SK-N-SH (cell line): ENCODE results near the gene SHROOM4. TPM values are rescaled to one million over a fixed set of nuclear protein-coding genes. Genes with fewer than 3 reads are reported as not detected.

Source experiments
- CTCF ChIA-PET: fragments of 300-600, 350-600 bp; formaldehyde crosslinking; extraction: SDS; loops from one replicate; lab custom pipeline; 2021; lab: Yijun Ruan, JAX
- POLR2A ChIA-PET: fragments of 350-600 bp; sonication (Branson Sonifier 250); formaldehyde crosslinking; extraction: SDS; loops from one replicate; lab custom pipeline; 2020; ENCODE audit warnings: antibody characterized with exemption, inconsistent platforms; lab: Yijun Ruan, JAX
- DNase-seq: peaks from one replicate; pipeline ENCODE4 v3.0.0; 2012
- H2AFZ ChIP-seq: fragments of 200-600 bp; sonication (generic); 2 replicates; pipeline ENCODE4 v1.8.1; 2016; ENCODE audit warnings: antibody characterized with exemption, mild to moderate bottlenecking, low read depth
- H3F3A ChIP-seq: fragments of 200-600 bp; sonication (generic); replicated peaks from 2 replicates; pipeline ENCODE3; 2016; ENCODE audit warnings: antibody characterized with exemption, mild to moderate bottlenecking; ENCODE audit not compliant: insufficient read depth
- H3K27ac ChIP-seq, 2 experiments: fragments of 200-500 bp in 1 of 2; fragments of 200-600 bp in 1 of 2; sonication (Bioruptor generic) in 1 of 2; sonication (generic), shearing (Covaris generic) in 1 of 2; 2 replicates each; pipeline versions ENCODE4 v1.5.1 to v1.6.1; 2014 to 2016; ENCODE audit warnings: low read depth in 2 of 2, inconsistent platforms in 1 of 2, low read length in 1 of 2, mild to moderate bottlenecking in 1 of 2, mixed read lengths in 1 of 2
- H3K27me3 ChIP-seq: fragments of 200-600 bp; sonication (generic), shearing (Covaris generic); 2 replicates; pipeline ENCODE4 v1.6.1; 2016; ENCODE audit warnings: mixed run types; ENCODE audit not compliant: insufficient read depth
- H3K36me3 ChIP-seq, 2 experiments: fragments of 200-500 bp in 1 of 2; fragments of 200-600 bp in 1 of 2; sonication (Bioruptor generic) in 1 of 2; sonication (generic) in 1 of 2; replicated peaks in 1 of 2; 2 replicates each; pipeline versions ENCODE3 to v1.5.1; 2014 to 2016; ENCODE audit warnings: low read length in 1 of 2, mild to moderate bottlenecking in 1 of 2; ENCODE audit not compliant: insufficient read depth in 2 of 2, control insufficient read depth in 1 of 2
- H3K4me1 ChIP-seq, 2 experiments: fragments of 200-500 bp in 1 of 2; fragments of 200-600 bp in 1 of 2; sonication (Bioruptor generic) in 1 of 2; sonication (generic), shearing (Covaris generic) in 1 of 2; 2 replicates each; pipeline versions ENCODE4 v1.5.1 to v1.6.1; 2014 to 2016; ENCODE audit warnings: low read depth in 1 of 2, low read length in 1 of 2, mixed run types in 1 of 2; ENCODE audit not compliant: insufficient read depth in 2 of 2, control insufficient read depth in 1 of 2
- H3K4me2 ChIP-seq: fragments of 200-600 bp; sonication (generic), shearing (Covaris generic); 2 replicates; pipeline ENCODE4 v1.6.1; 2017; ENCODE audit warnings: mixed run types
- H3K4me3 ChIP-seq, 2 experiments: fragments of 200-500 bp in 1 of 2; fragments of 200-600 bp in 1 of 2; sonication (Bioruptor generic) in 1 of 2; sonication (generic), shearing (Covaris generic) in 1 of 2; 2 replicates each; pipeline versions ENCODE4 v1.5.1 to v1.8.1; 2014 to 2016; ENCODE audit warnings: low read depth in 2 of 2, inconsistent platforms in 1 of 2, low read length in 1 of 2, mild to moderate bottlenecking in 1 of 2, mixed read lengths in 1 of 2, moderate library complexity in 1 of 2
- H3K79me2 ChIP-seq: fragments of 200-600 bp; sonication (generic); 2 replicates; pipeline ENCODE4 v1.8.1; 2017; ENCODE audit warnings: mild to moderate bottlenecking; ENCODE audit not compliant: insufficient read depth
- H3K9ac ChIP-seq: fragments of 200-600 bp; sonication (generic); 2 replicates; pipeline ENCODE4 v1.6.1; 2017; ENCODE audit warnings: mixed run types
- H3K9me2 ChIP-seq: fragments of 200-600 bp; sonication (generic); 2 replicates; pipeline ENCODE4 v1.6.1; 2017; ENCODE audit warnings: mixed run types
- H3K9me3 ChIP-seq: fragments of 200-600 bp; sonication (generic); 2 replicates; pipeline ENCODE4 v1.6.1; 2017; ENCODE audit warnings: mixed run types, mild to moderate bottlenecking, moderate library complexity
- H4K20me1 ChIP-seq: fragments of 200-600 bp; sonication (generic); 2 replicates; pipeline ENCODE4 v1.6.1; 2017; ENCODE audit warnings: mild to moderate bottlenecking, mixed run types; ENCODE audit not compliant: insufficient read depth
- ELF1 ChIP-seq: IDR thresholded peaks from 2 replicates; pipeline ENCODE4 v1.4.0; 2012
- EP300 ChIP-seq, 2 experiments: IDR thresholded peaks; 2 replicates each; pipeline versions ENCODE4 v1.4.0 to v1.6.1; 2012; ENCODE audit warnings: borderline replicate concordance in 1 of 2, low read depth in 1 of 2, low read length in 1 of 2
- EZH2phosphoT487 ChIP-seq: fragments of 200-600 bp; sonication (generic); IDR thresholded peaks from 2 replicates; pipeline ENCODE4 v1.6.1; 2017; ENCODE audit warnings: low read depth, mixed run types, mild to moderate bottlenecking, antibody characterized with exemption, moderate library complexity, borderline replicate concordance
- FOSL2 ChIP-seq: IDR thresholded peaks from 2 replicates; pipeline ENCODE4 v1.4.0; 2012; ENCODE audit warnings: low read depth, mild to moderate bottlenecking, moderate library complexity, borderline replicate concordance
- FOXJ3 ChIP-seq: sonication (generic); formaldehyde crosslinking; IDR thresholded peaks from 2 replicates; pipeline ENCODE4 v1.5.1; 2020; ENCODE audit warnings: mild to moderate bottlenecking, missing genetic modification reagents
- GABPA ChIP-seq: IDR thresholded peaks from 2 replicates; pipeline ENCODE4 v1.4.0; 2012; ENCODE audit warnings: low read depth, mild to moderate bottlenecking
- GATA2 ChIP-seq: sonication (generic); formaldehyde crosslinking; IDR thresholded peaks from 2 replicates; pipeline ENCODE4 v1.5.0; 2020; ENCODE audit warnings: mild to moderate bottlenecking, missing genetic modification reagents
- IRF3 ChIP-seq: fragments of 150-350 bp; IDR thresholded peaks from 2 replicates; pipeline ENCODE4 v1.6.1; 2016; ENCODE audit warnings: mild to moderate bottlenecking, low read depth, low read length
- JUND ChIP-seq: IDR thresholded peaks from 2 replicates; pipeline ENCODE4 v1.4.0; 2012
- MEF2A ChIP-seq: IDR thresholded peaks from 2 replicates; pipeline ENCODE4 v1.4.0; 2012; ENCODE audit warnings: low read depth, borderline replicate concordance
- MXI1 ChIP-seq: IDR thresholded peaks from 2 replicates; pipeline ENCODE4 v1.6.1; 2012; ENCODE audit warnings: mild to moderate bottlenecking, low read depth, low read length, improper control_type of control experiment
- NFIC ChIP-seq: IDR thresholded peaks from 2 replicates; pipeline ENCODE4 v1.4.0; 2012; ENCODE audit warnings: borderline replicate concordance
- PBX3 ChIP-seq: IDR thresholded peaks from 2 replicates; pipeline ENCODE4; 2012
- RAD21 ChIP-seq: IDR thresholded peaks from 2 replicates; pipeline ENCODE4 v1.6.1; 2012; ENCODE audit warnings: mild to moderate bottlenecking, low read length
- RCOR1 ChIP-seq: fragments of 150-350 bp; IDR thresholded peaks from 2 replicates; pipeline ENCODE4 v1.6.1; 2017; ENCODE audit warnings: antibody characterized with exemption, low read length
- RFX5 ChIP-seq: IDR thresholded peaks from 2 replicates; pipeline ENCODE4 v1.6.1; 2012; ENCODE audit warnings: mild to moderate bottlenecking, improper control_type of control experiment, low read length
- RXRA ChIP-seq: IDR thresholded peaks from 2 replicates; pipeline ENCODE4 v1.4.0; 2012; ENCODE audit warnings: low read depth, mild to moderate bottlenecking, borderline replicate concordance
- SIN3A ChIP-seq: IDR thresholded peaks from 2 replicates; pipeline ENCODE4 v1.6.1; 2012; ENCODE audit warnings: low read depth, mild to moderate bottlenecking, low read length, moderate library complexity, borderline replicate concordance
- SMC3 ChIP-seq: IDR thresholded peaks from 2 replicates; pipeline ENCODE4 v1.6.1; 2012; ENCODE audit warnings: low read depth, low read length, improper control_type of control experiment
- TAF1 ChIP-seq: IDR thresholded peaks from 2 replicates; pipeline ENCODE4 v1.6.1; 2012; ENCODE audit warnings: low read depth, mild to moderate bottlenecking, low read length, moderate library complexity, borderline replicate concordance
- TEAD4 ChIP-seq: IDR thresholded peaks from 2 replicates; pipeline ENCODE4 v1.4.0; 2012; ENCODE audit warnings: mild to moderate bottlenecking, borderline replicate concordance; ENCODE audit not compliant: insufficient read depth
- USF1 ChIP-seq: IDR thresholded peaks from 2 replicates; pipeline ENCODE4 v1.4.0; 2012; ENCODE audit warnings: low read depth, borderline replicate concordance
- YY1 ChIP-seq: IDR thresholded peaks from 2 replicates; pipeline ENCODE4 v1.4.0; 2012; ENCODE audit warnings: low read depth, mild to moderate bottlenecking
- WGBS: methylation state at CpG from one replicate; pipeline ENCODE4 v1.1.6; 2017; ENCODE audit warnings: low lambda C conversion rate; 5-methylcytosine and 5-hydroxymethylcytosine counted together
- polyA plus RNA-seq, 3 experiments: library from polyadenylated mRNA; depleted of rRNA; stranded (reverse); fragments of >200 nt; gene quantifications; 2 replicates each; pipeline ENCODE4 v1.2.3, GENCODE V29; 2012

The SHROOM4 gene
- polyA plus RNA-seq, 1 of the 3 experiments (the other 2 are of a cell fraction) = 0.31 TPM

- Histone ChIP-seq H3K79me2 (no peaks in the 10 kb centered on the region), H4K20me1 (no peaks in the 10 kb centered on the region), H2AFZ (no peak overlapping the region), H3K9me3 (no peaks in the 10 kb centered on the region), H3K9ac (no peak overlapping the region), H3K4me2 (no peak overlapping the region), H3K27me3 (no peaks in the 10 kb centered on the region; the same call in 1 of the 2 replicates), H3K9me2 (no peaks in the 10 kb centered on the region), H3K4me1 (no peaks in the 10 kb centered on the region), H3F3A (no peaks in the 10 kb centered on the region), H3K4me3 (no peak overlapping the region), H3K36me3 (no peaks in the 10 kb centered on the region), H3K27ac (no peak overlapping the region)
- POLR2A ChIA-PET = no interaction called here
- CTCF ChIA-PET = no interaction called here
- DNase-seq = no peak
- 27% methylated on average over 1 of the region's 1 CpG for WGBS
- no peak for TF ChIP-seq JUND
- no peak for TF ChIP-seq EZH2phosphoT487
- no peak for TF ChIP-seq FOXJ3 (CRISPR knock-in tag)
- no peak for TF ChIP-seq IRF3
- TF ChIP-seq TEAD4 = no peak
- no peak for TF ChIP-seq GATA2 (CRISPR knock-in tag)
- TF ChIP-seq FOSL2 = no peak
- TF ChIP-seq USF1 = no peak
- TF ChIP-seq RFX5 = no peak
- TF ChIP-seq SMC3 = no peak
- TF ChIP-seq RCOR1 = no peak
- TF ChIP-seq SIN3A = no peak
- TF ChIP-seq RAD21 = no peak
- TF ChIP-seq MXI1 = no peak
- TF ChIP-seq TAF1 = no peak
- TF ChIP-seq GABPA = no peak
- TF ChIP-seq RXRA = no peak
Observed at GRCh38 chrX:50718776-50719175, 95.2 kb downstream of the SHROOM4 start.

GRCh38 chrX:50716706-50717105, 97.3 kb downstream of the SHROOM4 start:
- TF ChIP-seq MEF2A (no peak), ELF1 (no peak), YY1 (no peak), IRF3 (no peak), RAD21 (no peak), TAF1 (no peak), EP300 (IDR thresholded peaks at IDR 0.05; ENCODE audit: borderline replicate concordance in 1 of 2, low read depth in 1 of 2, low read length in 1 of 2) (no peak), NFIC (no peak), PBX3 (no peak), GABPA (no peak)
- Histone ChIP-seq H3K4me3 (no peak overlapping the region), H3K36me3 (no peaks in the 10 kb centered on the region), H3K27ac (no peak overlapping the region), H3K79me2 (no peaks in the 10 kb centered on the region), H3K4me2 (no peak overlapping the region), H3K4me1 (no peaks in the 10 kb centered on the region), H2AFZ (no peak overlapping the region), H3K27me3 (no peaks in the 10 kb centered on the region; the same call in 1 of the 2 replicates), H3K9ac (no peak overlapping the region), H3K9me3 (no peaks in the 10 kb centered on the region), H4K20me1 (no peaks in the 10 kb centered on the region), H3K9me2 (no peaks in the 10 kb centered on the region), H3F3A (no peaks in the 10 kb centered on the region)
- POLR2A ChIA-PET = no interaction called here
- 35% methylated on average over 4 of the region's 4 CpGs for WGBS
- DNase-seq = no peak
- CTCF ChIA-PET = no interaction called here
